ENCODE results near the gene RMI2.

The RMI2 gene

DNA sequence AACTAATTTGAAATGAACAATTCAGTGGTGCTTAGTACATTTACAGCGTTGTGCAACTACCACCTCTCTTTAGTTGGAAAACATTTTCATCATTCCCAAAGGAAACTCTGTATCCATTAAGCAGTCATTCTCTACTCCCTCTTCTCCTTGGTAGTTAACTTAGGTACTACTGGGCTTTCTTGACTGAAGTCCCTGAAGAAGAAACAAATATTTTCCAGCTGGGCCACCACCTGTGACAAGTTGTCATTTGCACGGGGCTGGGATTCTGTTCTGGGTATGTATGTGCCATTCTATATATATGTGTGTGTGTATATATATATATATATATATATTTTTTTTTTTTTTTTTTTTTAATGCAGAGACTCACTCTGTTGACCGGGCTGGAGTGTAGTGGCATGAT lies 15.4 kb upstream of the RMI2 start:
- no peak for DNase-seq

DNA sequence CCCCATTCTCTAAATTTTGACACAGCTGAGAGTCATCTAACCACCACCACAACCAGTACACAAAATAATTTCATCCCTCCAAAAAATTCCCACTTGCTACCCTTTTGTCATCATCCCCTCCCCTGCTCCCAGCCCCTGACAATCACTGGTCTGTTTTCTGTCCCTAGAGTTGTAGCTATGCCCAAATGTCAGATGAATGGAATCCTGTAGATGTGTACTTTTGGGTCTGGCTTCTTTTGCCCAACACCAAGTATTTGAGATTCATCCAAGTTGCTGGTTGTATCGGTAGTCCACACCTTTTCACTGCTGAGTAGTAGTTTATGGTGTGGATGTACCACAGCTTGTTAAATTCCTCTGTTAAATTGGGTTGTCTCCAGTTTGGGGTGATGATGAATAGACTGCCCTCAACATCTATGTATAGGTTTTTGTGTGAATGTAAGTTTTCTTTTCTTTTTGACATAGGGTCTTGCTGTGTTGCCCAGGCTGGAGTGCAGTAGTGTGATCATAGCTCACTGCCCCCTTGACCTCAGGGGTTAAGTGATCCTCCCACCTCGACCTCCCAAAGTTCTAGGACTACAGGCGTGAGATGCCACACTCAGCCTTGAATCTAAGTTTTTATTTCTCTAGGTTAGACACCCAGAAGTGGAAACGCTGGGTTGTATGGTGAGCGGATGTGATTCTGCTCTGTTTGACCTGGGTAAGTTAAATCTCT lies 14.6 kb upstream of the RMI2 start:
- DNase-seq = no peak

DNA sequence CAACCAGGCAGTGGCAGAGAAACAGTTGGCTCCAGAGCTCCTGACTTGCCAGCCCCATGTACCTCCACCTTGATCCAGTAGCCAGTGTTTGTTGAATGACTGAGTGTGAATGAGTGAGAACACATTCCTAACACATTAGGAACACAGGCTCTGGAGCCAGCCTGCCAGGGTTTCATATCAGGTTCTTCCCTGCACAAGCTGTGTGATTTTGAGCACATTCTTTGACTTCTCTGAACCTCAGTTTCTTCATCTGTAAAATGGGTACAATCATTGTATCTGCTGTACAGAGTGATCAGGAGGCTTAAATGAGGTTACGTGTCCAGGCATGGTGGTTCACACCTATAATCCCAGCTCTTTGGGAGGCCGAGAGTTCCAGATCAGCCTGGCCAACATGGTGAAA lies 13.3 kb upstream of the RMI2 start:
- no peak for DNase-seq

DNA sequence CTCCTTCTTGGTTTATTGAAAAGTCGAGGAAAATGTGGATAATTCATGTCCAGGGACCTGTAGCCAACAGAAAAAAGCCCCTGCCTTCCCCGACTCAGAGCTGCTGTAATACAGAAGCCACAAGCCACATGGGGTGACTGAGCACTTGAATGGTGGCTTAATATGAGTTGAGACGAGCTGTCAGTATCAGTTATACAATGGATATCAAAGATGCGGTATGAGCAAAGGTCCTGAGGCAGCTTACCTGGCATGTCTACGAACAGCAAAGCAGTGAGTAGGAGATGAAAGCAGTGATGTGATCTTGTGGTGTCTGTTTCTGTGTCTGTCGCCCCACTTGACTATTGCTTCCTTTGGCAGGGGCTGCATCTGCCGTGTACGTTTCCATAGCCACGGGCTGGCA lies 12.2 kb upstream of the RMI2 start:
- no peak for DNase-seq

DNA sequence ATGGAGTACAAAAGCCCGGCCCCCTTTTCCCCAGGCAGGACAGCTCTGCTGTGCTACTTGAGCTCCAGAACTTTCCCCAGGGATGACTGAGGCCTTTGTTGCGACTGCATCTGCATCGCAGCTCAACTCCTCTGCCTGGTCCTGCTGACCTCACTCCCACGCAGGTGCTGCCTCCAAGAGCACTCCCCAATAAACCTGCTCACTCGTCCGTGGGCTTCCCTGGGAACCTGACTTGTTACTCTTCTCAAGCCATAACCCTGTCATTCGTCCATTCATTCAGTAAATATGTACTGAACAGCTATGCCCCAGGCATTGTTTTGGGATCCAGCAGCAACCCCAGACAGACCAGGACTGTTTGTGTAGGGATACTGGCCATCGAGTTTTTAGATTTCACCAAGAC lies 11.6 kb upstream of the RMI2 start:
- DNase-seq = no peak

DNA sequence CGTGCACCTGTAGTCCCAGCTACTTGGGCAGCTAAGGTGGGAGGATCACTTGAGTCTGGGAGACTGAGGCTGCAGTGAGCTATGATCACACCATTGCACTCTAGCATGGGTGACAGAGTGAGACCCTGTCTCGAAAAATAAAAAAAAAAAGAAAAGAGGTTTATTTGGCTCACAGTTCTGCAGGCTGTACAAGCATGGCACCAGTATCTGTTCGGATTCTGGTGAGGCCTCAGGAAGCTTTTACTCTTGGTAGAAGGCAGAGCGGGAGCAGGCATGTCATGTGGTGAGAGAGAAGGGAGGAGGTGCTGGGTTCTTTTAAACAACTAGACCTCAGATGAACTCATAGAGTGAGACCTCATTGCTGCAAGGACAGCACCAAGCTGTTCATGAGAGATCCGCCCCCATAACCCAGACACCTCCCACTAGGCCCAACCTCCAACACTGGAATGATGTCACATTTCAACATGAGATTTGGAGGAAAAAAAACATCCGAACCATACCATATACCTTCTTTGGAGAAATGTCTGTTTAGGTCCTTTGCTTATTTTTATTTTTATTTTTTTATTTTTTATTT lies 10.3 kb upstream of the RMI2 start:
- DNase-seq = no peak

DNA sequence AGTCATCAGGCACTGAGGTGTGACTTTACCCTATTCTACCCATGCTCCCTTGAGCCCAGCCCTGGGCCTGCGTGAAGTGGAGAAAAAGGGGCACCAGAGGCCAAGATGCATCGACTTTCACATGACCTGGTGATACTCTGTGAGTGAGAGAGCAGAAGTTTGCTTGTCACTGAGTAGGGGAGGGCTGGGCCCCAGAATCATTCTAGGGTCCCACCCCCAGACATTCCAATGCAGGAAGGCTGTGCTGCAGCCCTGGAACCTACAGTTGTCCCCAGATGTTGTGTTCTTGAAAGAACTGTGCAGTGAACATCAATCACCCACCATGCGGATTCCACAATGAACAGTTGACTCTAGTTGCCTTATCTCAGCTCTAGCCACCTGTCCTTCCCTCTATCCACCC lies 6.2 kb upstream of the RMI2 start:
- DNase-seq = no peak

DNA sequence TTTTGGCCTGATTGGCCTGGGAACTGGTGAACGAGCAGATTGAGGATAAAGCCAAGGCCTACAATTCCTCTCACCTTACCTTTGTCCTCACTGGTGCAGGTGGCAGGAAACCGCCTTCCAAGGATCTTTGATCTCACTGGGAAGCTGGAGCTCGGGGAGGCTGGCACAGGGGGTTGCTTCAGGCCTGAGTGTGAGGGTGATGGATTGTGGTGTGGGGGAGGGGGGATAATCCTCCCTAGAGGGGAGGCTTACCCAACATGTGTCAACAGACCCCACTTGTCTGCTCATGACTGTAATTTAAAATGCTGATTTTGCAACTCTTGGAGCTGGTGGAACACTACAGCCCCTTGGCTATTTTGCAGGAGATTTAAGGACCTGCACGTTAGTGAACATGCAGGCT lies 4.5 kb upstream of the RMI2 start:
- DNase-seq = no peak

DNA sequence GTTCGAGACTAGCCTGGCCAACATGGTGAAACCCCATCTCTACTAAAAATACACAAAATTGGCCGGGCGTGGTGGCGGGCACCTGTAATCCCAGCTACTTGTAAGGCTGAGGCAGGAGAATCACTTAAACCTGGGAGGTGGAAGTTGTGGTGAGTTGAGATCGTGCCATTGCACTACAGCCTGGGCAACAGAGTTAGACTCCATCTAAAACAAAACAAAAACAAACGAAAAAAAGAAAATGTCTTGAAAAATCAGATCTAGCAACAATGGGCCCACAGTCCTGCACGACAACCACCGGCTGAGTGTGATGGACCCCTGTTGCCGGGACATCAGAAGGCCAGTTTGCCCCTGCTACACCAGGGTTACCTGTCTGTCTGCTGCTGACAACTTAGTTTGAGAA lies 3.9 kb upstream of the RMI2 start:
- no peak for DNase-seq

DNA sequence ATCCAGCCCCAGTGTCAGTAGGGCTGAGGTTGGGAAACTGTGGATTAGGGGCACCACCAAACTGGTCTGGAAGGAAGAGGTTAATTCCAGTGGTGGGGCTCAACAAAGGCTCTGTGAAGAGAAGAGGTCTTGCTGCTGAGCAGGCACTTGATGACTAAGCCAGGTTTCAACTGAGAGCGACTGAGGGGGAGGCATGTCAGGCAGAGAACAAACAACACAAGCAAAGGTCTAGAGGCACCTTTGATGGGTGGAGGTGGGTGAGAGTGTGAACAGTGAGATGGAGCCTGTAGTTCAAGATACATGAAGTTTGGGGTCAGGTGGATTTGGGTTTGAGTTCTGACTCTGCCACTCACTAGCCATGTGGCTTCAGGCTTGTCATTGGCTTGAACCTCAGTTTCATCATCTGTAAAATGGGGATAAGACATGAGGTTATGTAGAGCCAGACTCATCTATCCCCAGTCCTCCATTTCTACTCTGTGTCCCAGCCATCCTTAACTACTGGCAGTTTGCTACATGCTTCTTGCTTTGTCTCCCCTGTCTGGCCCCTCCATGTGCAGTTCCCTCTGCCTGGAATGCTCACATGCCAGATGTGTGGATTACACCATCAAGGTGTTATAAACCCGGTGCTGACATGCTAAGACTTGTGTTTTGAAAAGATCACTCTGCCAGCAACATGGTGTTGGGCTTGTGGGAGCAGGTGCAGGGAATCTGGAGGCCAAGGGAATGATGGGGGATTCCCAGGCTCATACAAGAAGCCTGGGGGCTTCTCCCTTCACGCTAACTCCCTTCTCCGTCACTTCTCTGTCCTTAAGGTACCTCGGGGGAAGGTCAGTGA lies 3.0 kb upstream of the RMI2 start:
- no peak for DNase-seq

DNA sequence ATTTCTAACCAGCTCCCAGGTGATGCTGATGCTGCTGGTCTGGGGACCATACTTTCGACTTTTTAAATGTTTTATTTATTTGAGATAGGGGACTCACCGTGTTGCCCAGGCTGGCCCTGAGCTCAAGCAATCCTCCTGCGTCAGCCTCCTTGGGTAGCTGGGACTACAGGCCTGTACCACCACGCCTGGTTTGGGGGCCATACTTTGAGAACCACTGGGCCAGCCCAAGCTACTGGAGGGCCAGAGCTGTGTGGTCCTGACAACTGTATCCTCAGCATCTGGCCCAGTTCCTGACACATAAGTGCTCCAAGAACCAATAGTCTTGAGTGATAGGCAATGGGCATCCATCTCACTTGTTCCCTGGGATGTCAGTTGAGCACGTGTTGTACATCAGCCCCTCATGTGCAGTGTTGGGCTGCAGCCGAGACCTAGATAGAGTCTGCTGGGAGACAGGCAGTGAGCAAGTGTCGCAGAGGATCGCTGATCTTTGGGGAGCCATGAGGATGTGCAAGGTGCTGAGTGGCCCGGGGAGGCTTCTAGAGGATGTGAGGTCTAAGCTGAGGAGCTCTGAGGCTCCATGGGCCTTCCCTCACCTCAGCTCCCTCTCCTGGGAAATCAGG lies 1.6 kb downstream of the RMI2 start:
- no peak for DNase-seq

DNA sequence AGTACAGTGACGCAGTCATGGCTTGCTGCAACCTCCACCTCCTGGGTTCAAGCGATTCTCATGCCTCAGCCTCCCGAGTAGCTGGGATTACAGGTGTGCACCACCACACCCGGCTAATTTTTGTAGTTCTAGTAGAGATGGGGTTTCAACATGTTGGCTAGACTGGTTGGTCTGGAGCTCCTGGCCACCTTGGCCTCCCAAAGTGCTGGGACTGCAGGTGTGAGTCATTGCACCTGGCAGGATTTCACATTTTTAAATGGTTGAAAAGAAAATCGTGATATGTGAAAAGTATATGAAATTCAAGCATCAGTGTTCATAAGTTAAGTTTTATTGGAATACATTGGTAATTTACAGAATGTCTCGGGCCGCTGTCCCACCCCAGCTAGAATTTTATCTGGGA lies 2.6 kb downstream of the RMI2 start:
- no peak for DNase-seq

DNA sequence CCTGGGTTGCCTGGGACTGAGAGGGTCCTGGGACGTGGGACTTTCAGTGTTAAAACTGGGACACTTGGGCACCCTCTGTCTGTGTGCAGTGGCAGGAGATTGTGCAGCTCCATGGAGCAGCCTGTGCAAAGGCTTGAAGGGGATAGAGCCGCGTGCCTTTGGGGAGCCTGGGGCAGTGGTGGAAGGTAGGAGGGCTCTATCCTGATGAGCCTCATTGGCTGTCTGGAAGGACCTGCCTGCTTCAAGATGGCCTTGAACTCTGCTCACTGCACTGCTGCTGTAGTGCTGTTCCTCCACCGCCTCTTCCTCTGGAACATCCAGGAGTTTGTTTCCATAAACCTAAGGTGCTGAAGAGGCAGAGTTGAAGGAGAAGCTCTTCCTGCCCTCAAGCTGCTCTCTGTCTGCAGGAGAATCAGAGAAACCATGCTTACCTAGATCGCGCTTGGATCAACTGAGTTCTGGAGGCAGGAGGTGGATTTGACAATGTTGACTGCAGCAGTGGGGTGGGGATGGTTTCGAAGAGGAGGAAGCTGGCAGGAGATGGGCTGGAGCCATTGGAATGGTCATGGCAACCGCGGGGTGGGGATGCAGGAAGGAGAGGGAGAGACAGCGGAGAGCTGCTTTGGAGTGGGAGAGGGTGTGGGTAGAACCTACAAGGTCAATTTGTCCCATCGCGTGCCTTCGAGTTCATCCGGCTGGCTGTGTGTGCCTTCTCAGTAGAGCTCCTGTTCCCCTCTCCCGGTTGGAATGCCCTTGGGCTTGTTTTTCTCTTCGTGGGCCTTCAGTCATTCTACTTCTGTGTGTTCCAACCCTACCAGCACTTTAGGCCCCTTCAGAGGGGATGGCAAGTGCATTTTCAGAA lies 3.7 kb downstream of the RMI2 start:
- no peak for DNase-seq

DNA sequence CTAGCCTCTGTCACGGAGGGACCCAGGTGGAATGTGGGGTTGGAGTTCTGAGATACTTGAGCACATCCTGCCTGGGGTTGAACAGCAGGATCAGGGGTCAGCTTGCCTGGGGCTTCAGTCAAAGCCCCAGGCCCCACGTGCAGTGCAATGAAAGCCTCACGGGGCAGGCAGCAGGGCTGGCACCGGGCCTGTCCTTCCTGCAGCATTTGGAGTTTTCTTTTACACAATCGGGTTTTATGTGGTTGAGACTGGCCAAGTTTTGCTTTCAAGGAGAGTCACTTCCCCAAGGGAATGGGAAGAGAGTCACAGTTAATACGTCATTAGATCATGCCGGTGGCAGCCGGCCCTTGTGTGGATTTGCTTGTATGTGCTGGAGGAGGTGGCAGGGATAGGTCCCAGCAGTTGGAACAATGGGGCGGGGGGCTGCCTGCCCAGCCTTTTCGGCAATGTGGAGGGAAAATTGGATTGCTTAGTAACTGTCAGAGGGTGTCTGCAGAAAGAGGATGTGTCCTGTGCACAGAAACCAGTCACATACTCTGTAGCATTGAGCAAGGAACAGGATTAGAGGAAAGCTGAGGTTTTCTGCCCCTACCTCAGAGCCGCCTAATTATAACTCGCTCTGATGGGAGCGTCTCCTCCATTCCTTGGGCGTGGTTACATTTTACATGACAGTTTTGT lies 4.5 kb downstream of the RMI2 start:
- no peak for DNase-seq

DNA sequence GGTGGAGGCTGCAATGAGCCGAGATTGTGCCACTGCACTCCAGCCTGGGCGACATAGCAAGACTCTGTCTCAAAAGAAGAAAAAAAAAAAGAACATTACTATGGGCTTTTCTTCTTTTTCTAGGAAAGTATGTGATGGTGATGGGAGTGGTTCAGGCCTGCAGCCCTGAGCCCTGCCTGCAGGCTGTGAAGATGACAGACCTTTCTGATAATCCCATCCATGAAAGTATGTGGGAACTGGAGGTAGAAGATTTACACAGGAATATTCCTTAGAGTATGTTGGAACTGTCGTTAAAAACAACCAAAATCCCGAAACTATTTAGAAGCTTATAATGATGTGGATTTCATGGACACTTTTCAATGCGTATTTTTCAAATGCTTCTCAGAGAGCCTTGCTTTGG lies 5.3 kb downstream of the RMI2 start:
- no peak for DNase-seq

DNA sequence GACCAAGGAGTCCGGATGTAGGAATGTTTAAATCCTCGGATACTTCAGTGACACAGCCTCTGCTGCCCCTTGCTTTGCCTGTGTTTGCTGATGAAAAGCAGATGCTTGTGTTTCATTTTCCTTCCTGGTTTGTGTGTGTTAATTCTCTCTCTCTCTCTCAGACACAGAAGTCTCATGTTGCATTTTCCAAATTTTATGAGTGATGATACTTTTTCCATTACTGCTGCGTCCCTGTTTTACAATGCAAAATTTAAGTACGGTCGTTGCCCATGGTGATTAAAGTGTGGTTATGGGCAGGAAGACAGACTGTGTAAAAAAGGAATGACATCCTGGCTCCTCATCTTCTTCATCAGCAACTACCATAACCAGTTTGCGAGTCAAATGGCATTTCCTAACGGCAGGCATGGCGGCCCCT lies 5.7 kb downstream of the RMI2 start:
- DNase-seq = no peak

DNA sequence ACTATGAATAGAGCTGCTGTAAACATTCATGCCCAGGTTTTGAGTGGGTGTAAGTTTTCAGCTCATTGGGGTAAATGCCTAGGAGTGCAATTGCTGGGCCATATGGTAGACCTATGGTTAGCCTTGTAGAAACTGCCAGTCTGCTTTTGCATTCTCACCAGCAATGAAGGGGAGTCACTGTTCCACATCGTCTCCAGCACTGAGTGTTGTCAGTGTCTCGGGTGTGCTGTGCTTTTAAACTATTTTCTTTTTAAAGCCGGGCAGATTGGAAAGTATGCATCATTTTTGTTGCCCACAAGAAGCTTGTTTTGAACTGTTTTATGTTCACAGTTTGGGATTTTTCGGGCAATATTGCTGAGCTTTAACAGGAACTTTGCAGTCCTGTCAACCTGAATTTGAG lies 7.9 kb downstream of the RMI2 start:
- no peak for DNase-seq

DNA sequence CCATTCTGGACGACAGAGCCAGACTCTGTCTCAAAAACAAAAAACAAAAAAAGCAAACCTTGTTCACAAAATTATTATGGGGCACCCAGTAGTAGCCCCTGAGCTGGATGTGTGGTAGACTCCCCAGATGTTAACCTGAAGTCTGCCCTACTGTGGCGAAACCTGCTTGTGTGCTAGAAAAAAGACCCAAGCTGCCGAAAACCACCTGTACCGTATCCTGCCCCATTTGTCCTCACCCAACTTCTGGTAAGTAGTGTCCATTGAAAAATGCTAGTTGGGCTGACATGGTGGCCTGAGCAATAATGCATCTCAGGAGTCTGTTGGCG lies 9.1 kb downstream of the RMI2 start:
- DNase-seq = no peak

DNA sequence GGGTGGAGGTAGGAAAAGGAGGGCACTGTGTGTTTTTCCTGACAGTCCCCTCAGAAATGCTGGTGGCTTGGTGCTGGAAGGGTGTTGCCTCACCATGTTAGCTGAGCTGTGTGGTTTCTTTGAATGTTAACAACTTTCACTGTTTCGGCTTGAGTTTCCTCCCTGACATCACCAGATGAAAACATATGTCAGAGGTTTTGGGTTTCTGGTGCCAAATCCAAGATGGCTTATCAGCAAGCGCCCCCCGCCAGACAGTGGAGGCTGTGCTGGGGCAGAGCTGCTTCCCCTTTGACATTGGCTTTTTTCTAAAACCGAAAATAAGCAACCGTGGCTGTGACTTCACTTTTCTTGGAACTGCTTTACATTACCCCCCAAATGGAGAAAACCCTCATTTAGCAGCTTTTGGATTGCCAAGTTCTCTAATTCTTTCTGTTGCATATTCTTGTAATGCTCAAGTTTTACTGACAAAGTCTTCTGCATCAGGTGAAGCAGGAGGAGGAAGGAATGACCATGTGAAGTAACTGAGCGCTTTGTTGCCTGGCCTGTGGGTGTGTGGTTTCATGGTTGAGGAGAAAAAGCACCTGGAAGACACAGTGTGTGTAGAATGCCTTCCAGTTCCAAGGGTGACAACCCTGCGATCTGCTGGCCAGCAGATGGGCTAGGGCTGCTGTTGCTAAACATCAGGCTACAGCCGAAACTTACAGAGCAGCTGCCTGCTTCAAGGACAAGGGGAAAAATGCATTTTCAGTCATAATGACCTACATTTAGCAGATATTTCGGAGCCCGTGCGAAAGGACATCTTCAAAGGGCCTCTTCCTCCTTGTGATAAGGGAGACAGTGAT lies 9.7 kb downstream of the RMI2 start:
- DNase-seq = no peak

DNA sequence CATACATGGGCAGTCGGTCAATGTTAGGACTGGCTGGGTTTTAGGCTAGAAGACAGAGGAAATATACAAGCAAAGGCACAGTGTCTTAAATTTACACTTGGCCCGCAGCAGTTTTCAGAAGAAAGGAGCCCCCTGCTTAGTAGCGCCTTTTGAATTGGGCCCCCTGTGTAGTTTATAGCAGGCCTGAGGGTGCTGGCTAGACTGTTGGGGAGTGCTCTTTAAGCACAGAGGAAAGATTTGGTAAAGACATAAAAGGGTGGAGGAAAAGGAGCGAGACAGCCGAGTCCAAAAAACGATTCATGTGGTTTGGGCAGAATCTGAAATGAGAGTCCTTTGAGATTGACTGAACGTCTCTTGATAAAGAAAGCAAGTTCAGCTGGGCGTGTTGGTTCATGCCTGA lies 10.6 kb downstream of the RMI2 start:
- DNase-seq = no peak

DNA sequence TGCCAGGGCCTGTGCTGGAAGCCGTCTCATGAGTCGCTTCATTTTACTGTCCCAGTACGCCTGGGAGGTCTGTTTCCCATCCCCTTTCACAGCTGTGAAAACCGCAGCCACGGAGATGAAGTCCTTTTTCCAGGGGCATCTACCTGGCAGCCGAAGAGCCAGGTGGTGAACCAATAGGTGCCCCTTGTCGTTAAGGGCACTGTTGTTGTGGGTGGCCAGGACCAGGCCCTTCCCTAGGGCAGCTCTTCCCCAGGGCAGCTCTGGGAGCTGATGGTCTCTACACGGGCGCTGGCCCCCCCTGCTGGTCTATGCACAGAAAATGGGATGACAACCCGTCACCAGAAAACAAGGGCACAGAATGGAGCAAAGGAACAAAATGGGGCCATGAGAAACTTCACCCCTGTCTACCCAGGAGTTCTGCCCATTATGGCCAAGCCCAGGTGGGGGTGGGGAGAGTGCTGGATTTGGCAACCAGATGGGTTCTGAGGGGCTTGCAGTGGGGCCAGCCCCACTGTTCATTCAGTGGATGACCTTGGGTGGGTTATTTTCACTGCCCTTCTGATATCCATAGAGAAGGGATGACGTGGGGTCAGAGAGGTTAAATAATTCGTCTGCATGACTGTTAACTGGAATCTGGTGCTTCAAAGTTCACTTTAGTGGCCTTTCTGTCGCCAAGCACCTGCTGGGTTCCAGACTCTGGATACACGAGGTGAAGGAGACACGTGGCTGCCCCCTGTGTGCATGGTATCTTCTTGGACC lies 11.5 kb downstream of the RMI2 start:
- DNase-seq = peak; percentile 16
